K562 (cell line): ENCODE measurements around the gene TLR2. TPM values are rescaled to one million over a fixed set of nuclear protein-coding genes. Genes with fewer than 3 reads are reported as not detected.

Experiments used
- ATAC-seq: fragments of 200-7000 bp; cut with Tn5 transposase; 3 replicates; pipeline ENCODE4 v1.9.1; 2020; ENCODE audit warnings: moderate library complexity
- BruUV-seq: library from RNA; stranded (reverse); fragments of 400-500 nt; replicated peaks from 2 replicates; lab custom pipeline; 2021; lab: Mats Ljungman, UMichigan
- CTCF ChIA-PET: fragments of 300-600 bp; formaldehyde crosslinking; extraction: SDS; loops from one replicate; lab custom pipeline; 2021; ENCODE audit warnings: low intra/inter-chr PET ratio; lab: Yijun Ruan, JAX
- POLR2A ChIA-PET: fragments of 300-600, 350-650 bp; sonication (Branson Sonifier 250); formaldehyde crosslinking; extraction: SDS; loops from one replicate; lab custom pipeline; 2021; ENCODE audit warnings: antibody characterized with exemption, inconsistent platforms; lab: Yijun Ruan, JAX
- DNase-seq, 4 experiments: peaks; one replicate each; pipeline versions ENCODE4 v3.0.0 to v3.0.0-alpha.2; 2011 to 2018; ENCODE audit warnings: low spot score in 3 of 4, mixed read lengths in 3 of 4; ENCODE audit errors: extremely low read depth in 1 of 4
- FAIRE-seq: peaks from 2 replicates; lab custom pipeline; 2011; peaks lifted over from hg19 to GRCh38; lab: Jason Lieb, UNC
- H2AFZ ChIP-seq: 2 replicates; pipeline ENCODE4 v1.6.0; 2011; ENCODE audit warnings: low read depth, low read length, control low read depth, inconsistent platforms
- H3K27ac ChIP-seq: fragments of 200-600 bp; 3 replicates; pipeline ENCODE4 v1.8.0; 2011; ENCODE audit warnings: low read depth, mild to moderate bottlenecking, control low read depth, inconsistent platforms, low read length, moderate library complexity, mixed read lengths; ENCODE audit errors: extremely low read depth
- H3K27me3 ChIP-seq, 2 experiments: fragments of 300-600 bp in 1 of 2; 2 replicates in 1 of 2; 3 replicates in 1 of 2; pipeline versions ENCODE4 v1.6.0 to v1.8.0; 2011; ENCODE audit warnings: inconsistent platforms in 2 of 2, low read length in 2 of 2, mild to moderate bottlenecking in 1 of 2, mixed read lengths in 1 of 2, moderate library complexity in 1 of 2; ENCODE audit not compliant: control insufficient read depth in 2 of 2, insufficient read depth in 2 of 2
- H3K36me3 ChIP-seq: fragments of 300-600 bp; 3 replicates; pipeline ENCODE4 v1.8.0; 2011; ENCODE audit warnings: mild to moderate bottlenecking, low read length, inconsistent platforms; ENCODE audit not compliant: control insufficient read depth, insufficient read depth
- H3K4me1 ChIP-seq, 2 experiments: fragments of 200-600 bp in 1 of 2; replicated peaks in 1 of 2; 2 replicates in 1 of 2; 3 replicates in 1 of 2; pipeline versions ENCODE4 v1.5.1 to v1.8.0; 2011; ENCODE audit warnings: inconsistent platforms in 2 of 2, low read length in 2 of 2, mild to moderate bottlenecking in 1 of 2, mixed read lengths in 1 of 2, moderate library complexity in 1 of 2; ENCODE audit not compliant: control insufficient read depth in 2 of 2, insufficient read depth in 2 of 2
- H3K4me2 ChIP-seq: 2 replicates; pipeline ENCODE4 v1.6.1; 2011; ENCODE audit warnings: low read length, control low read depth, inconsistent platforms, mixed read lengths; ENCODE audit not compliant: insufficient read depth
- H3K4me3 ChIP-seq: fragments of 200-600 bp; sonication (generic), shearing (Covaris generic); 2 replicates; pipeline ENCODE4 v1.5.1; 2016; ENCODE audit warnings: control low read depth, inconsistent platforms
- H3K79me2 ChIP-seq: fragments of 200-600 bp; 3 replicates; pipeline ENCODE4 v1.8.0; 2011; ENCODE audit warnings: low read length, inconsistent platforms; ENCODE audit not compliant: control insufficient read depth, insufficient read depth
- H3K9ac ChIP-seq, 2 experiments: 2 replicates each; pipeline versions ENCODE4 v1.6.0 to v1.6.1; 2011; ENCODE audit warnings: low read depth in 2 of 2, low read length in 2 of 2, control low read depth in 1 of 2, inconsistent platforms in 1 of 2, mild to moderate bottlenecking in 1 of 2, mixed read lengths in 1 of 2; ENCODE audit not compliant: insufficient read depth in 1 of 2
- H3K9me1 ChIP-seq: one replicate; pipeline ENCODE4 v1.6.0; 2011; ENCODE audit warnings: inconsistent platforms, mild to moderate bottlenecking, low read length, moderate library complexity; ENCODE audit not compliant: control insufficient read depth, insufficient read depth
- H3K9me3 ChIP-seq: replicated peaks from 2 replicates; pipeline ENCODE4 v1.5.1; 2011; ENCODE audit warnings: low read depth, low read length, inconsistent platforms; ENCODE audit not compliant: control insufficient read depth, insufficient read depth
- H4K20me1 ChIP-seq: replicated peaks from 2 replicates; pipeline ENCODE4 v1.6.1; 2011; ENCODE audit warnings: low read length, inconsistent platforms, mixed read lengths; ENCODE audit not compliant: control insufficient read depth, insufficient read depth
- HMGN3 ChIP-seq: IDR thresholded peaks from 2 replicates; pipeline ENCODE4 v1.6.1; 2011; ENCODE audit warnings: borderline replicate concordance, low read depth, mild to moderate bottlenecking, mixed read lengths, low read length; ENCODE audit not compliant: insufficient read length; ENCODE audit errors: extremely low read depth
- HOMEZ ChIP-seq: fragments of 250-450 bp; sonication (Bioruptor Pico); IDR thresholded peaks from 2 replicates; pipeline ENCODE4 v1.4.0; 2020; ENCODE audit warnings: mild to moderate bottlenecking, moderate library complexity
- ID3 ChIP-seq, 2 experiments: fragments of 250-450 bp in 1 of 2; fragments of 450-650 bp in 1 of 2; sonication (Bioruptor Pico) in 1 of 2; IDR thresholded peaks; 2 replicates each; pipeline versions ENCODE4 v1.6.1 to v1.8.0; 2016 to 2021; ENCODE audit warnings: mild to moderate bottlenecking in 2 of 2, moderate library complexity in 2 of 2, missing compliant biosample characterization in 1 of 2, missing genetic modification characterization in 1 of 2
- THRA ChIP-seq: fragments of 450-650 bp; IDR thresholded peaks from 2 replicates; pipeline ENCODE4 v1.6.1; 2017; ENCODE audit warnings: mild to moderate bottlenecking, moderate library complexity
- WGBS: fragments of 100-300 bp; shearing (Covaris generic); methylation state at CpG from one replicate; pipeline ENCODE4 v1.1.6; 2016; ENCODE audit warnings: low coverage, mixed read lengths; ENCODE audit not compliant: insufficient coverage; ENCODE audit errors: missing lambda C conversion rate; 5-methylcytosine and 5-hydroxymethylcytosine counted together
- in situ Hi-C: fragments of 300-500 bp; cut with MboI; formaldehyde crosslinking; loops from 4 replicates; pipeline ENCODE4 v1.15.0; 2018; ENCODE audit warnings: inconsistent platforms, mixed read lengths
- intact Hi-C: fragments of 100-400 bp; cut with micrococcal nuclease; formaldehyde crosslinking; loops from 2 replicates; pipeline ENCODE4 v1.14.2; 2022
- polyA plus RNA-seq, 8 experiments: library from polyadenylated mRNA; depleted of rRNA in 4 of 8; stranded (reverse) in 5 of 8; unstranded in 3 of 8; fragments of >200 nt; fragmentation: Nextera tagmentation in 2 of 8; fragmentation: Illumina TruSeq in 1 of 8; extraction: Ambion mirVana in 2 of 8; extraction: Trizol in 1 of 8; gene quantifications; 2 replicates each; pipeline versions ENCODE4 v1.2.1 to v1.2.3, GENCODE V29; 2011 to 2014; ENCODE audit warnings: inconsistent platforms in 1 of 8, missing spikeins in 1 of 8
- total RNA-seq, 7 experiments: library from RNA; depleted of rRNA in 6 of 7; stranded (reverse); fragments of >200 nt in 6 of 7; fragmentation: Illumina TruSeq in 2 of 7; extraction: Trizol in 2 of 7; gene quantifications; 2 replicates each; pipeline versions ENCODE4 v1.2.1 to v1.2.3, GENCODE V29; 2011 to 2021; ENCODE audit warnings: low replicate concordance in 1 of 7

Gene TLR2
- total and polyA plus RNA-seq, 9 of the 15 experiments (the other 6 are each of a cell fraction or from before 2014, with no cell fraction given) = 0.09 to 0.11 TPM; not detected in 7

GRCh38 chr4:153733751-153734448, 49.8 kb downstream of the TLR2 start:
- Histone ChIP-seq H3K27me3 (peaks cover 1 to 5% of the 10 kb centered on the region in 2 experiments; a peak in 3 of 5 replicates), H2AFZ (no peak overlapping the region), H4K20me1 (no peaks in the 10 kb centered on the region), H3K27ac (no peak overlapping the region), H3K9me1 (no peaks in the 10 kb centered on the region), H3K9ac (no peak overlapping the region), H3K36me3 (no peaks in the 10 kb centered on the region), H3K79me2 (no peaks in the 10 kb centered on the region), H3K4me1 (no peaks in the 10 kb centered on the region), H3K4me2 (no peak overlapping the region), H3K4me3 (no peak overlapping the region), H3K9me3 (no peaks in the 10 kb centered on the region)
- BruUV-seq = no TSS peak
- WGBS = 0% methylated on average over 4 of the region's 4 CpGs
- intact Hi-C loops = no loop called here
- in situ Hi-C loops = no loop called here
- ChIA-PET CTCF (no interaction called here), POLR2A (no interaction called here)
- FAIRE-seq (no peak), ATAC-seq (no peak), DNase-seq (no peak)
- TF ChIP-seq HMGN3 (no peak), HOMEZ (CRISPR knock-in tag) (no peak), THRA (no peak), ID3 (CRISPR knock-in tag; IDR thresholded peaks at IDR 0.05) (no peak), ID3 (tag; IDR thresholded peaks at IDR 0.05) (no peak)
